NOMO-1 treated with dmso at 0.1 percent for 144 hours (cell line): ENCODE data around the gene AGR2.
"Not testable (repeated sequence)": the region's sequence is repeated elsewhere in the genome, so short reads cannot be mapped to it uniquely, and the experiment has no call there.

Experiments
- DNase-seq: peaks from one replicate; lab custom pipeline; 2025; ENCODE audit not compliant: unreplicated experiment; lab: John Stamatoyannopoulos, UW

Gene AGR2

DNA sequence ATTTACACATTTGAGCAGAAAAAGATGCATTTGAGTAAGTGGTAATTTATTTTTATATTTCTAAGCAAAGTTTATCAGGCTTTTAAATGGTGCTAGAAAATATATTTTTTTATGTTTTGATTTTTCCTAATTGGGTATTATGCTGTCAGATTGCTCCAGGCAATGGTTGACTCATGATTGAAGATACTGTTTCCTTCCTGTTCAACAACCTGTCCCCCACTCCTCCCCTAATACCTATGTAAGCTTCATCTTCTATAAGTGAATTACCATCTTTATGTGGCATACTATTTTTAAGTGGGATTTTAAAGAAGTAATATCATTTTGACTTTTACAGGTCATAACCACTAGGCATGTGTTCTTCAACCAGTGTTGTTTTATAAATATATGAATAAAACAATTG lies 29.8 kb downstream of the AGR2 start:
- no peak for DNase-seq

DNA sequence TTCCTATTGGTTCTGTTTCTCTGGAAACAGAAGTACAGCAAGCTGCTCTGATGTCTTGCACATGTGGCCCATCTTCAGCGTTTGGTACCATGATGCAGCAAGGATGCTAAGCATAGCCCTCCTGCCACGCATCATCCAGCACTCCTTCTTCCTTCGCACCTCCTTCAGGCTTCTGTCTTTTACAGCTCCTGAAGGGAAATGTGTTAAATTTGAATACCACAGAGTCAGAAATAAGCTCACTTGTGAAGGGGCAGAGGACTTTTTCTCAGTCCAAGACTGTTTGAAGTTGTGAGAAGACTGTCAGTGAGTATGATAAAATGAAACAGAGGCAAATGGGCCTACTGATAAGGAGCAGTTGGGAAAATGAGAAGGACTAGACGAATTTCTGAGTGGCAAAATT lies 30.5 kb downstream of the AGR2 start:
- DNase-seq, result no peak

DNA sequence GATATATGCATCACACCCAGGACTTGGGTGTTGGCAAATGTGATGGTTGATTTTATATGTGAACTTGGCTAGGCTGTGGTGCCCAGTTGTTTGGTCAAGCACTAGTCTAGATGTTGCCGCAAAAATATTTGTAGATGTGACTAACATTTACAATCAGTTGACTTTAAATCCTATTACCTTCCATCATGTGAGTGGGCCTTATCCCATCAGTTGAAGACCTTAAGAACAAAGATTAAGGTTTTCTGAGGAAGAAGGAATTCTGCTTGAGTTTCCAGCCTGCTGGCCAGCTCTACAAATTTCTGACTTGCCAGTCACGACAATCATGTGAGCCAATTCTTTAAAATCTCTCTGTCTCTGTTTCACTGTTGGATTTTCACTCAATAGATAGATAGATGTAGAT lies 30.9 kb downstream of the AGR2 start:
- DNase-seq, result no peak

DNA sequence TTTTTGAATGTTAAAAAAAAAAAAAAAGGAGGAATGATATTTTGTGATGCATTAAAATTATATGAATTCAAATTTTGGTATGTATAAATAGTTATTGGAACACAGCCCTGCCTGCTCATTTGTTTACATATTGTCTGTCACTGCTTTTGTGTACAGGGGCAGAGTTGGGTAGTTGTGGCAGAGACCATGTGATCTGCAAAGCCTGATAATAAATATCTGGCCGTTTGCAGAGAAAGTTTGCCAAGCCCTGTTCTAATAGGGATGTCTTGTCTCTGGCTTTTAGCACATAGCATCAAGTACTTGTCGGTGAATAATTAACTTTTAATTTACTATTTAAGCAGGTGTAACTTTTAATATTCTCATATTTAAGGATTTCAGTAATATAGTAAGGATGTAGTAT lies 31.5 kb downstream of the AGR2 start:
- DNase-seq, result no peak

DNA sequence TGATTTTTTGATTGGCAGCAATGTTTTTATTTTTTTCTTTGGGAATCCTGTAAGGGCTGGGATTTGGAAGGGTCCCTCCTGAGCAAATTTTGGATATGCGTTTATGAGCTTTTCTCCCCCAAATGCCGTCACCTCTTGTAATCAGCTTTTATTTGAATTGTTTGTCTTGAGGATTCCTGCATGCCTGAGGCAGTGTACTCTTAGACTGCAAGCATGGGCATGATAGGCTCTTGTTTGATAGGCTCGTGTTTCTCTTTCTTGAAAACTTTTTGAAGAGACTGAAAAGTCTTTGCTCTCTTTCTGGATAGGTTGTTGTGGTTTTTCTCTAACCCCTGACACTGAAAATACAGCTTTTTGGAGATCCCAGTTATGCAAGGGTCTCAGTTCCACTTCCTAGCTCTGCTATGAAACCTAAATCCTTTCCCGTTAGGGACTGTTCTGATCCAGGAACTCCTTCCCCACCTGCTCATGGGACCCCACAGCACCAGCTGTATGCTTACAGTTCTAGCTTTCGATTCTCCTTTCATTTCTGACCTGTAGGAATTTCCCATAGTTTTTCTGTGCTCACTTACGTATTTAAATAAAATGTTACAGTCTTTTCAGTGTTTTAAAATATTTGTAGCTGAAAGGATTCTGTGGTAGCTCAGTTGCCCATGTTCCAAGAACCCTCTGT lies 34.0 kb downstream of the AGR2 start:
- no peak for DNase-seq

DNA sequence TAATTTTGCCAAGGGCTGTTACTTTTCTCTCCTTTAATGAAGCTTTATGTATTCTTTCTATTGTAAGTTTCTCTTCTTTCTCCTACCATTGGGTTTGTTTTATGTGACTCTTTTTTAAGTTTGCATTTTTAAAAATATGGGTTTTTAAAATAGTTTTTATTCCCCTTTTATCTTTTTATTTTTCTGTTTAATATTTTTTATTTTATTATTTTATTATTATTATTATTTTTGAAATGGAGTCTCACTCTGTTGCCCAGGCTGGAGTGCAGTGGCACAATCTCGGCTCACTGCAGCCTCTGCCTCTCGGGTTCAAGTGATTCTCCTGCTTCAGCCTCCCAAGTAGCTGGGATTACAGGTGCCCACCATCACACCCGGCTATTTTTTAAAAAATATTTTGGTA lies 34.8 kb downstream of the AGR2 start:
- DNase-seq, result not testable (repeated sequence)

DNA sequence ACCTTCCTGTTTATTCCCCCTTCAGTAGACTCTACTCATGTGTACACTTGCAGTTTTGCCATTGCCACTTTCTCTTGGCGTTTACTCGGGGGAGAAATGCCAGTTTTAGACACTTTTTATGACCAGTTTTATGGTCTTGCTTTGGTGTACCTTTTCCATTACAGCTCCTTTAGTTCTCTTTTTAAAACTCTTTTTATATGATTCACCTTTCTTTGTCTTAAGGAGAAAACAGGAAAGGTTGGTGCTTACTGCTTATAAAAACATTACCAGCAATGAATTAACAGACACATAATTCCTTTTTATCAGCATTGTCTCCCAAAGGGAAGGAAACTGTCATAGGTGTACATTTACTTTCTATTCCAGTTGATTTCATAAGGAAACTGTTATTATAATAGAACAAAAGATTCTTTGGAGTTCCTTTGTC lies 39.4 kb downstream of the AGR2 start:
- no peak for DNase-seq

DNA sequence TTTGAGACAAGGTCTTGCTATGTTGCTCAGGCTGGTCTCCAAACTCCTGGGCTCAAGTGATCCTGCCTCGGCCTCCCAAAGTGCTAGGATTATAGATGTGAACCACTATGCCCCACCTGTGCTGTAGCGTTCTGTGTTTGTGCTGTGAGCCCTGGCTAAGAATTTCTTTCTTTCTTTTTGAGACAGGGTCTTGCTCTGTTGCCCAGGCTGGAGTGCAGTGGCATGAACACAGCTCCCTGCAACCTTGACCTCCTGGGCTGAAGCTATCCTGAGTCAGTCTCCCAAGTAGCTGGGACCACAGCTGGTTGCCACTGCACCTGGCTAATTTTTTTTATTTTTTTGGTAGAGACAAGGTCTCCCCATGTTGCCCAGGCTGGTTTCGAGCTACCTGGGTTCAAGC lies 39.9 kb downstream of the AGR2 start:
- no peak for DNase-seq

DNA sequence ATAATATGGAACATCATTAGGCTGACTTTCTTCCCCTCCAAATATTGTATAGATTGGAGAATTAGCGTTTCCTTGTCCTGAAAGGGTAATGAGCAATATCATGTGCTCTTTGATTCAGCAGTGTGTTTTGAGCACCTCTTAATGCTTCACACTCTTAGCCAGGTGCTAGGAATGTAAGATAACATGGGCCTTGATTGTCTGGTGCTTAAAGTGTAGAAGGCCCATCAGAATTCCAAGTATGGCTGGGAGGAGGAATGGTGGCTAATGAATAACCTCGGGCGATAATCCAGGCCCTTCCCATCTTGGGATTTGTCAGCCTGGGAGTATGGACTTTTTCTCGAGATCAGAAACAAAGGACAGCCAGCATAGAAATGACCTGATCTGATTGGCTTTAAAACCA lies 42.6 kb downstream of the AGR2 start:
- DNase-seq, result no peak

DNA sequence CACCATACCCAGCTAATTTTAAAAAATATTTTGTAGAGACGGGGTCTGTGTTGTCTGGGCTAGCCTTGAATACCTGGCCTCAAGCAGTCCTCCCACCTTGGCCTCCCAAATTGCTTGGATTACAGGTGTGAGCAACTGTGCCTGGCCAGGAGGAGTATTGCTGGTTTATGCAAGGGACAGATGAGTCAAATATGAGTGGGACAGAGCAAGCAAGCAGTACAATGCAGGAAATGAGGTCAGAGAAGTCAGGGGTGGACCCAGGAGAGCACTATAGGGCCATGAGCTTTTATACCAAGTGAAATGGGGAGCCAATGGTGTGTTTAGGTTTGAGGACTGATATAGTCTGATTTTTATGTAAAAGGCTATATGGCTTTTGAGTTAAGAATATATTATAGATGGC lies 45.0 kb downstream of the AGR2 start:
- no peak for DNase-seq

DNA sequence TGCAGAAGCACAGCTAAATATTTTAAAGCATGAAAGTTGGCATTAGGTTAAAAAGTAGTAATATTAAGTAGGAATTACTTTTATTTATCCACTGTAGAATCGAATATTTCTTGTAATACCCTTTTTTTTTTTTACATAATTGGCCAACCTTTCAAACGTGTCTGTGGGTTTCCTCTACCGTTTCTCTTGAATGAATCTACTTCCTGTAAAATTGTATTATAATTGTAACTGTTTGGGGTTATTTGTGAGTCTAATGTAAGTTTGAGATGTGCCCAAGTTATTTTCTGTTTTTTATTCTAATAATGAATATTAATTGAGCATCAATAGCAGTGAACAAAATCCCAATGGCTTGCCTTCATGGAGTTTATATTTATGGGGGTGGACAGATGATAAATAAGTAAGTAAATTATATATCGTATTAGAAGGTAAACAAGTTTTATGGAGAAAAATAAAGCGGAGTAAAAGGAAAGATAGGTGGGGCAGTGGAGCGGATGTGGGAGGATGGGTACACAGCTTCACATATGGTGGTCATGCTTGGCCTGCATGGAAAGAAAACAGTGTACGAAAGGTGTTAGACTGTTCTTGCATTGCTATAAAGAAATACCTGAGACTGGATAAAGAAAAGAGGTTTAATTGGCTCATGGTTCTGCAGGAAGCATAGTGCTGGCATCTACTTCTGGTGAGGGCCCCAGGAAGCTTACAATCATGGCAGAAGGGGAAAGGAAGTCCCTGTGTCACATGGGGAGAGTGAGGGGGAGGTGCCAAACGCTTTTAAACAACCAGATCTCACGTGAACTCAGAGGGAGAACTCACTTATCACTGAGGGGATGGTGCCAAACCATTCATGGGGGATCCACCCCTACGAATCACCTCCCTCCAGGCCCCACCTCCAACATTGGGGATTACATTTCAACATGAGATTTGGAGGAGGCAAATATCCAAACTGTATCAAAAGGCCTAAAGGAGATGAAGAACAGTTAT lies 45.9 kb downstream of the AGR2 start:
- DNase-seq, result no peak

DNA sequence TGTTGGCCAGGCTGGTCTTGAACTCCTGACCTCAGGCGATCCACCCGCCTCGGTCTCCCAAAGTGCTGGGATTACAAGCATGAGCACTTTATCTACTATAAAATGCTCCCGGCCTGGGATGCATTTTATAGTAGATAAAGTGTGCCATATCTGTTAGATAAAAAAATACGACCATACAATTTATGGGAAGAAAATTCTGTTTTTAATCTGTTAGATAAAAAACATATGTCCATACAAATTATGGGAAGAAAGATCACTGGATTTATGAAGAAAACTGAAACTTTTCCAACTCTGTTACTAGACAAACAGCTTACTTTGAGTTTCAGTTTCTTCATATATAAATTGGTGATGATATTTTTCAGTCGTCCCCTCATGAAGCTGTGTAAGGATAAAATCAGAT lies 46.8 kb downstream of the AGR2 start:
- no peak for DNase-seq

DNA sequence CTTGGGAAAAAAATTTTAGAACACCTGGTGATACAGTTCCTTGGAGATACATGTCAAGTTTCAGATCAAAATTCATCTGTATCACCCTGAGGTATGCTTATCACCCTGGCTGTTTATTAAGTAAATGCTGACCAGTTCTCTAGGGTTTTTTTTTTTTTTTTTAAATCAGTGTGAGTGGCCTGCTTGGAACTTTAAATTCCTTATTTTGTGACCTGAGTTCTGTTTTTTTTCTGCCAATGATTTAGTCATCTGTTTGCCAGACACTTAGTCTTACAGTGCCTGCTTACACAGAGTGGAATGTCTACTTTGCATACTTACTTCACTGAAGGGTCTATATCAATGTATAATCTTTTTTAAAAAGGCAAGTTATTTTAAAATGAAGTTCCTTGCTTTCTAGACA lies 49.4 kb downstream of the AGR2 start:
- DNase-seq, result no peak

DNA sequence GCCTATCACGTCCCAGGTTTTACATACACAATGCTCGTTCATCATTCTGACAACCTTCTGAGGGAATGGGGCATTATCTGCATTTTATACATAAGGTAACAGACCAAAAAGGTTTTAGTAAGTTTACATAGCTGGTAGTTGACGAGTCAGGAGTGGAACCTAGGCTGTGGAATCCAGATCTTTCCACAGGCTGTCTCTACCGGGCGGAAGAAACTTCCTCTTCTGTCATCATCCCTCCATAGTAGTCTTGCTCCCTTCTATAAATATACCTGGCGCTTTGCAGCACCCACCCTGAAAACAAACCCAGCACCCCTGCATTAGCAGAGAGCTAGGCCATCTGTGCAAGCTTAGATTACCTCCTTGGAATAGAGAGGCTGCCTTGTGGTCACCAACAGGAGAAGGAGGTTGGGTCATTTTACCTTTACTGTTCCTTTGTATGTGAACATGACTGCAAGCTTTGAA lies 49.9 kb downstream of the AGR2 start:
- no peak for DNase-seq

DNA sequence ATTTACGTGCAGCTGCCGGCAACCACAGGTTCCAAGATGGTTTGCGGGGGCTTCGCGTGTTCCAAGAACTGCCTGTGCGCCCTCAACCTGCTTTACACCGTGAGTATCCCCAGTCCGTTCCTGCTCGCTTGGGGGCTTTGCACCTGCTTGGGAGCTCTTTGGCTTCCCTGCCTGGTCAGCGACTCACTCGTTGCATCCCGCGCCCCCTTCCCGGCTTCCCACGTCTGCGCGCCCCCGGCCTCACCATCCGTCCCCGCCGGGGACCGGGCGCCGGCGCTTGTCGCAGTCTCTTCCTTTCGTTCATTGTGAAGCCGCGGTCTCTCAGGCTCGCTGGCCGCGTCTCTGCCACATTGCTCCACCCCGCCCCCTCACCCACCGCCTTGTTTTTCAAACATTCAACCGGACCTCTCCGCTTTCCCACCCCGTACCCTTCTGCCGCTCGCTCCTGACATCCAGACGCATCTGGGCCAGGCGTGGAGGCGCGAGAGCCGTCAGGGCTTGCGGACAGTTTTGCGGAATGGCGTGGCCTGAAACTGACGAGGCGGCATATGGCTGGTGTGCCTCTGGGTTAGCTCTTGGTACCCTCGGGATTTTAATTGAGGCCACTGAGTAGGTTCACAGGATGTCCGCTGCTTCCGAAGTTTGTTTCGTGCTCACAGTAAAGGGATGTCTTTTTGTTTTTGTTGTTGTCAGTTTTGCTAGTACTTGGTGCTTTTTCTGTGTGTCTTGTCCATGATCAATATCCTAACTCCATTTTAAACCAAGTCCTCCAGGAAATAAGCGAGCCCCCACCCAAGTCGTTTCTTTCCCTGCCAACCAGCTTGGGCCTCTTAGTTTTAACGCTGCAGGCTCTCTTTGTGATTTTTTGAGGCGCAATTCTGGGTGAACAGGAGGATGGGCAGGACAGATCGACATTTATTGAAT lies 50.6 kb downstream of the AGR2 start:
- no peak for DNase-seq

DNA sequence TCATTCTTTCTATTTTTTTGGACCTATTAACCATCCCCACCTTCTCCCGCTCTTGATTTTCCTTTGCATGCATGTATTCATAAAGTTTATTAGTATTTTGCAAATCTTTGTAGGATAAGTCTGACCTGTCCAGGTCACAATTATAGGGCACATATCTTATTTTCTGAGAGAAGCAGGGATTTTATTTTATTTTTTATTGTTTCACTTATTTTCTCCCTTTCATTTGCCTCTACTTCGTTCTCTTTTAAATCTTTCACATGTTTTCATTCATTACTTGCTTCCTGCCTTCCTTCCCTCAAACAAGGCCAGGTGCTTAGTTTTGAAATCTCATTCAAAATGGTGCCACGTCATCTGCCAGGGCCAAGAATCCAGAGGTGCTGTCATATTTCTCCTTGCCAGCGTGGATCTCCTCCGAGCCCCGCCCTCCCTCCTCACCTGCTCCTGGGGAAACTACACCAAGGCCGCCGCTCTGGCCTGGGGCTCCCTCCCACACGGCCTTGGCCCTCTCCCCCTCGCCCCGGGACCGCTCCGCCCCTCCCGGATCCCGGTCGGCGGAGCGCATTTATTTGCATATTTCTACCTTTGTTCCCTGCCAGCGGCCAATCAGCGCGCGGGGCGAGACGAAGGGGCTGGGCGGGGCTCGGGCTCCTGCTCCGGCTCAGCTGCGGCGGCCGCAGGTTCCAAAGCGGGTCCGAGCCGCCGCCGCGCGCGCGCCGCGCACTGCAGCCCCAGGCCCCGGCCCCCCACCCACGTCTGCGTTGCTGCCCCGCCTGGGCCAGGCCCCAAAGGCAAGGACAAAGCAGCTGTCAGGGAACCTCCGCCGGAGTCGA lies 51.5 kb downstream of the AGR2 start, which contains the start of gene TSPAN13:
Gene TSPAN13, plus strand, starts transcription at position 654 of the 830 bp plus-strand sequence. CDS start 213 bp downstream, outside the sequence.
- peak; percentile 49 for DNase-seq

DNA sequence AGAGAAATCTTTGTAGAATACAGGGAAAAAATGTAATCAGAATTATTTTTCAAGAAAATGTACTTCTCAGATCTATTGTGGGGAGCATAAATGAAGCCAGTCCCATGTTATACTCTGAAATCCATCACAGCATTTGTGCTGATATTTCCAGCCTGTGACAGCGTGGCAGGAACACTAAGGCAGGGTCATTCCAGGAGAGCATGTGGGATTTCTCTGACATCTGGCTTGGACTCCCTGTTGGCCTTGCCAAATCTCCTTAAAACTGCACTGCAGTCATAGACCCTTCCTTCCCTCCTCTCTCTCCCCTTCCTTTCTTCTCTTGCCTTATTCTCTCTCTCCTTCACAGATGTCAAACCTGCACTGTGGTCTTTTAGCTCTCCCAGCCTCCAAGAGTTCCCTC lies 57.7 kb downstream of the AGR2 start:
- no peak for DNase-seq

DNA sequence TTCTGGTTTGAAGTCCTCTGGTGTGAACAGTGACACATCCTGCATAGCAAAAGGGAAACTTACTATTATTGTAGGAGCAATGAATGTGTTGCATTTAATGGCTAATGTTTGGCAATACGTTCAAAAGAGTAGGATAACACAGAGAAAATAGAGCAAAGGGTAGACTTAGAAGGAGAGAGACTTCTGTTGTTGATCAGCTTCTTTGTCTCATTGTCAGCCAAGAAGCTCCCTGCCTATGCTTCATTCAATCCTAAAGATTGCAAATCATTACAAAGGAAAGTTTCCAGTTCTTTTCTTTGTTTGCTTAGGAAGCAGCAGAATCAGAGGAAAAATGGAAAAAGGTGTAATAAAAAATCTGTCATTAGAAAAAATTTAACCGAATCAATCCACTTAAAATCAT lies 59.2 kb downstream of the AGR2 start:
- no peak for DNase-seq

DNA sequence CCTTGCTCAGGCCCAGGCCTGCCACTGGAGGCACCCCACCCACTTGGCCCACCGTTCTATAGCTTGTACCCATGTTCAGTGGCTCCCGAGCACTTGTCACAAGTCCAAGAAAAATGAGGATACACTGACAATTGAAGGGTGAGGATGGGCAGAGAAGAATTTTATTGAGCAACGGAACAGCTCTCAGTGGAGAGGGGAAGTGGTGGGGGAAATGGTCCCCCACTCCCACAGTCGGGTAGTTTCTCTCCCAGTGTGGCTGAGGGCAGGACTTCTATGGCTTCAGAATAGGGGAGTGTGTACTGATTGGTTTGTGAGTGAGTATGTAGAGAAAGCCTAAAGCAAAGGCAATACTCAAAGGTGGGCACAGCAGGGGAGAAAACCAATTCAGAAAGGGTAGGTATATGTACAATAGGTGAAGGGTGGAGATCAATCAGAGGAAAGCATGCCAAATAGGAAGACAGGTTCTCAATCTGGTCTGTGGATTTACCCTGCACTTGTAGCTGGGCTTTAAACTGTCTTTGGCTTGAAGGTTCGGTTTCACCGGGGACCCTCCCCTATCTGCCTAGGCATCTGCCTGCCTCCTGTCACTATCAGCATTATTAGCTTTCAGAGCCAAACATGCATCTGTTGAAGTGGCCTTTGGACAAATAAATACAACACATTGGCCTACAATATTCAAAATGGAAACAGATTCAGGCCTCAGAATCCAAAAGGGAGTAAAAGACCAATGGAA lies 60.1 kb downstream of the AGR2 start:
- DNase-seq, result peak; percentile 26

DNA sequence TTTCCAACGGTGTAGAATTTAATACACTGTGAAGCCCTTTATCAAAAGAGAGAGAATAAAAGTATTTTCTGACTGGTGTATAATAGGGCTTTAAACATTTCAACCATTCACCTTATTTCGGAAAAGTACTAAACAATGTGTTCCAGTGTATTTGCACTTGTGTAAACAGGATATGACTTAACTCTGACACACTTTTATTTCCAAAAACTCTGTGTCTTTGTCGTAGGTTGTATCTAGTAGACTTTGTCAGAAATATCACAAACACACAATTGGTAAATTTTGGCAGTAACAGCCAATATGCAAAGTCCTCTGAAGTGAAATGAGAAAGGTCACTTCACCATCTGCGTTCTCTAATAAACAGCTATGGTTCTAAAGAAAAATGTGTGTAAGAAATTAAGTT lies 61.6 kb downstream of the AGR2 start:
- no peak for DNase-seq
